GM18507 (cell line): ENCODE results near the gene SNX4.
"Not testable (repeated sequence)": the region's sequence is repeated elsewhere in the genome, so short reads cannot be mapped to it uniquely, and the experiment has no call there.

Source experiments
- DNase-seq: peaks from one replicate; pipeline ENCODE4 v3.0.0; 2011; ENCODE audit warnings: low read depth; ENCODE audit not compliant: insufficient read length; ENCODE audit errors: extremely low spot score
- FAIRE-seq: peaks from 2 replicates; lab custom pipeline; 2011; peaks lifted over from hg19 to GRCh38; lab: Jason Lieb, UNC

SNX4 gene

GRCh38 chr3:125414669-125415068 is 105.3 kb downstream of the SNX4 start:
- FAIRE-seq (no peak), DNase-seq (no peak)

- FAIRE-seq, result no peak
These were observed 109.1 kb downstream of the SNX4 start for GRCh38 chr3:125410922-125411321.

GRCh38 chr3:125406070-125406469 is 113.9 kb downstream of the SNX4 start:
- no peak for DNase-seq

More at GRCh38 chr3:125410922-125411321, 109.1 kb downstream of the SNX4 start:
- DNase-seq, result no peak

GRCh38 chr3:125405515-125405914 is 114.5 kb downstream of the SNX4 start:
- DNase-seq, FAIRE-seq: not testable (repeated sequence)

More at GRCh38 chr3:125406070-125406469, 113.9 kb downstream of the SNX4 start:
- no peak for FAIRE-seq

GRCh38 chr3:125403789-125404188 is 116.2 kb downstream of the SNX4 start:
- no peak for FAIRE-seq
- no peak for DNase-seq

- DNase-seq (no peak), FAIRE-seq (no peak)
These were observed 117.4 kb downstream of the SNX4 start for GRCh38 chr3:125402639-125403038.

GRCh38 chr3:125401402-125401801 is 118.6 kb downstream of the SNX4 start:
- FAIRE-seq (no peak), DNase-seq (no peak)

- FAIRE-seq (no peak), DNase-seq (no peak)
These were observed 121.0 kb downstream of the SNX4 start for GRCh38 chr3:125398952-125399351.
